Stimulated activated CD4-positive, alpha-beta T cell treated with anti-CD3 and anti-CD28 coated beads, Interleukin-4, amount 100 ng/mL, for 4 hours (primary cell): ENCODE data around the gene TLX3.

Experiments used
- DNase-seq, 2 experiments: peaks; one replicate each; pipeline ENCODE4 v3.0.0-alpha.2; 2020

Gene TLX3

DNA sequence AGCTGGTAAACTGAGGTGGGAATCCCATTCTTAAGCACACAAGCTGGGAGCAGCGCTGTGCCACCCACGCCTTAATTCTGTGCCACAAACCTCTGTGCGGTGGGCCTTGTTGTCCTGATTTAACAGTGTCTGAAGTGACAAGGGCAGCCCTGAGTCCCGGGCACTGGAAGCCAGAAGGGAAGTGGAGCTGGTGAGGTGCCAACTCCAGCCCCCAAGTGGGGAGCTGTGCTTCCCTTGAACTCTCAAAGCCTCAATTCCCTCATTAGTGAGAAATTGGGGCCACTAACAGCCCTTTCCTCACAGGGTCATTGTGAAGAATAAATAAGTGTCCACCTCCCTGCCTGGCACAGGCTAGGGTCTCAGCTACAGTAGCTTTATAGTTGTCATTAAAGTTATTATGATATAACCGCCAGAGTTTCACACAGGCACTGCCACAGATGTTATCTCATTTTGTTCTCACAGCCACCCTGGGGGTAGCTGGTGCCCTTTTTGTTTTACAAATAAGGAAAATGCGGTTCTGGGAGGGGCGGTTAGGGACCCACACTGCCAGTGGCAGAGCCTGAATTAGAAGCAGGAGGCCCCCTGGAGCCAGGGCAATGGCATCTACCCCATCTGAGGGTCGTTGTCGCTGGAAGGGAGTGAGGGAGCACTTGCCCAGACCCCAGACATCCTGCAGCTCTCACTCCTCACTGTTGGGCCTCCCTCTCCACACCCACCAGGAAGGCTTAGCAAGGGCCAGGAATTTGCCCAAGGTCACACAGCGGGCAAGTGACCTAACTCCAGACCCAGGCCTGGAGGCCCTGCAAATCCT lies 2.1 kb upstream of the TLX3 start:
- no peak for DNase-seq

DNA sequence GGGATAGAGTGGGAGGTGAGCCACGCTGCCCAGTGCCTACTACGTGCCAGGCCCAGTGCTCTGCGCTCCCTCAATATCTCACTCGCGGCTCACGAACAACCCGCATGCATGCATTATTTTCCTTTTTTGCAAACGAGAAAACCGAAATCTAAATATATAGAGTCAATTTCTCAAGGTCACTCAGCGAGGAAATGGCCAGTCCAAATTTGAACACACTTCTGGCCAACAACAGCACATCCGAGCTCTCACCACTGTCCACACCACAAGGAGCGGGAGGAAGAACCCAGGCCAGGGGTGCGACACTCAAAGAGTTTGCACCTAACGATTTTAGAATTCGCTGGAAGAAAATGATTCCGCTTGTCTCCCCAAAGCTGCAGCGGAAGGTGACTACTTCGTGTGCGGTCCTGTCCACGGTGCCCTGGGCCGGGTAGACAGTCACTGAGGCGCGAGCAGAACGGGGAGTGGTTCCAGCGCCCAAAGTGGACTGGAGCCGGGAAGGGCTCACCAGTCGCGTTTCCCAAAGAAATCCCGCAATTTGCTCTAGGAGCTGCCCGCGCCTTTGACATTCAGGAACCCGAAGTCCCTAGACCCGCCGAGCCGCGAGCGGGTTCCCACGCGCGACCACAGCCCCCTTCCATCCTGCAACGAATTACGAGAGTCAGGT lies 1.1 kb upstream of the TLX3 start:
- DNase-seq, result no peak

DNA sequence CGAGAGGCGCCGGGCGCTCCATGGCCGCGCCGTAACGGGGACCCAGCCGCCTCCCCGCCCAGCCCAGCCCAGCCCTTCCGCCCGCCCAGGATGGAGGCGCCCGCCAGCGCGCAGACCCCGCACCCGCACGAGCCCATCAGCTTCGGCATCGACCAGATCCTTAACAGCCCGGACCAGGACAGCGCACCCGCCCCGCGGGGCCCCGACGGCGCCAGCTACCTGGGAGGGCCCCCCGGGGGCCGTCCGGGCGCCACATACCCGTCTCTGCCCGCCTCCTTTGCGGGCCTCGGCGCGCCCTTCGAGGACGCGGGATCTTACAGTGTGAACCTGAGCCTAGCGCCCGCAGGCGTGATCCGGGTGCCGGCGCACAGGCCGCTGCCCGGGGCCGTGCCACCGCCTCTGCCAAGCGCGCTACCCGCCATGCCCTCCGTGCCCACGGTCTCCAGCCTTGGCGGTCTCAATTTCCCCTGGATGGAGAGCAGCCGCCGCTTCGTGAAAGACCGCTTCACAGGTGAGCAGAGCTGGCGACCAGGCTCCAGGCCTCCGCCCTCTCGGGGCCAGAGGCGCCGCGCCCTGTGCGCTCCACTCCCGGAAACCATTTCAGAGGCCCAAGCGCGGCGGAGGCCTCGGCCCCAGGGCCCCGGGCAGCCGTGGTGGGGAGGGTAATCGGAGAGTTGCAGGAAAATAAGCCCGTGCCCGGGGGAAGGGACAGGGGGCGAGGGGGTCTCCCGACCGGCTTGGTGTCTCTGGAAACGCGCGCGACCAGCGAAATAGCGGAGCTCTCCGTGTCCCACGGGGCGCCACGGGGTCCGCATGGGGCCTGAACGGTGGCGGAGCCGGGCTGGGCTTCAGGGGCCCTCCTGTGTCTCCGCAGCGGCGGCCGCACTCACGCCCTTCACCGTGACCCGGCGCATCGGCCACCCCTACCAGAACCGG lies 496 bp downstream of the TLX3 start:
- no peak for DNase-seq

DNA sequence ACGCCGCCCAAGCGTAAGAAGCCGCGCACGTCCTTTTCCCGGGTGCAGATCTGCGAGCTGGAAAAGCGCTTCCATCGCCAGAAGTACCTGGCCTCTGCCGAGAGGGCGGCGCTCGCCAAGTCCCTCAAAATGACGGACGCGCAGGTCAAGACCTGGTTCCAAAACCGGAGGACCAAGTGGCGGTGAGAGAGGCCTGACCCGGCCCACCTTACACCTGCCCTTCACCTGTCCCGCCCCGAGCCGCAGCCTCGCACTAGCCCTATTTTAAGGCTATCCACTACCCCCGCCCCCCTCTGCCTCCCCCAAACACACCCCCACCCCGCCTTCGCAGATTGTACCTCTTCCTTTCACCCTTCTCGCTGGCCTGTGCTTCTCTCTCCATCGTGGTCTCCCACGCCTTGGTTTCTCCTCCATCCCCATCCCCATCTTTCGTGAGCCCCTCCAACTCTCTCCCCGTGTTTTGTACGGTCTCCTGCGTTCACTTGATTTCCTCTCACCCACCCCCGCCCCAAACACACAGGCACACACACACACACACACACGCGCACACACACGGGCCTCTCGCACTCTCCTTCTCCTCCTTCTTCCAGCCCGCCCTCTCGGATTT lies 1.3 kb downstream of the TLX3 start:
- no peak for DNase-seq

DNA sequence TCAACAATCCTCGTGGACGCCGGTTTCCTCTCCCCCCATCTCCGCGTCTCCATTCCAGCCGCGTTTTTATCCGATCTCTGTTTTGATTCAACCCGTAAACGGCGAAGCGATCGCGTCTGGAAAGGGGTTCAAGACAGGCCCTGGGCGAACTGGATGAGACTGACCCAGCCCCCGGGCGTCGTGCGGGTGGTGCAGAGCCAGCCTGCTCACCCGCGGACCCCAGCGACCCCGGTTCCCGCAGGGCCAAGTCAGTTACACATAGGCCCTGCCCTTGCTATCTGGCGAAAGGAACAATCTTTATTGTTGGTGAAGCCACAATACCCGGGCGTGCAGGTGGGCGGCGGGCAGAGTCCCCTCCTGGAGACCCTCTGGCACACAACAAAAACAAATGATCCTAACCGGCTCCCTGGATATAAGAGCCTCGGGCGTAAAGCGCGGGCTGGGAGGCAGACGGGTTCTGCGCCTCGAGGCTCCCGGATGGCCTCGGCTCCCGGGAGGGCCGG lies 1.8 kb downstream of the TLX3 start:
- no peak for DNase-seq

DNA sequence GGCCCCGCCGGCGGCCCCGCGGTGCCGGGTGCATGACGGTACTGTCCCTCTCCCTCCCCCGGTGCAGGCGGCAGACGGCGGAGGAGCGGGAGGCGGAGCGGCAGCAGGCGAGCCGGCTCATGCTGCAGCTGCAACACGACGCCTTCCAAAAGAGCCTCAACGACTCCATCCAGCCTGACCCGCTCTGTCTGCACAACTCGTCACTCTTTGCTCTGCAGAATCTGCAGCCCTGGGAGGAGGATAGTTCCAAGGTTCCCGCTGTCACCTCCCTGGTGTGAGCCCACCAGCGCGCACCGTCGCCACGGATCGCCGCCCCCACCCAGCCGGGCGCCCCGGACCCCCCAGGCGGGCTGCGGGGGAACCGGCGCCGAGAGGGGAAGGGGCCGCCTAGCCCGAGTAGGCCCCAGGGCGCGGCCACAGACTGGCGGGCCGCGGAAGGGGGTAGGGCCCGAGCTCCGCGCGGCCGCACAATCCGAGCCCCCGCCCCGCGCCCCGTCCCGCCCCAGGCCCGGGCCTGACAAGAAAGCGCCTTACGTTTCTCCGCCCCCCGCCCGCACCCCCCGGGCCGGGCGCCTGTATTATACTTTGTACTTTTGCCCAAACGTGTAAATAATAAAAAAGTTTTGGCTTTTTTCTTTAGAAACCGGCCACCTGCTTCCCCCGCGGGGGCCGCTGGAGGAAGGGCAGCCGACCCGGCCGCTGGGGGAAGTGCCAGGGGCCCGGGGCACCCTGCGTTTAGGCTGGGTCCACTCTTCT lies 2.5 kb downstream of the TLX3 start:
- no peak for DNase-seq

DNA sequence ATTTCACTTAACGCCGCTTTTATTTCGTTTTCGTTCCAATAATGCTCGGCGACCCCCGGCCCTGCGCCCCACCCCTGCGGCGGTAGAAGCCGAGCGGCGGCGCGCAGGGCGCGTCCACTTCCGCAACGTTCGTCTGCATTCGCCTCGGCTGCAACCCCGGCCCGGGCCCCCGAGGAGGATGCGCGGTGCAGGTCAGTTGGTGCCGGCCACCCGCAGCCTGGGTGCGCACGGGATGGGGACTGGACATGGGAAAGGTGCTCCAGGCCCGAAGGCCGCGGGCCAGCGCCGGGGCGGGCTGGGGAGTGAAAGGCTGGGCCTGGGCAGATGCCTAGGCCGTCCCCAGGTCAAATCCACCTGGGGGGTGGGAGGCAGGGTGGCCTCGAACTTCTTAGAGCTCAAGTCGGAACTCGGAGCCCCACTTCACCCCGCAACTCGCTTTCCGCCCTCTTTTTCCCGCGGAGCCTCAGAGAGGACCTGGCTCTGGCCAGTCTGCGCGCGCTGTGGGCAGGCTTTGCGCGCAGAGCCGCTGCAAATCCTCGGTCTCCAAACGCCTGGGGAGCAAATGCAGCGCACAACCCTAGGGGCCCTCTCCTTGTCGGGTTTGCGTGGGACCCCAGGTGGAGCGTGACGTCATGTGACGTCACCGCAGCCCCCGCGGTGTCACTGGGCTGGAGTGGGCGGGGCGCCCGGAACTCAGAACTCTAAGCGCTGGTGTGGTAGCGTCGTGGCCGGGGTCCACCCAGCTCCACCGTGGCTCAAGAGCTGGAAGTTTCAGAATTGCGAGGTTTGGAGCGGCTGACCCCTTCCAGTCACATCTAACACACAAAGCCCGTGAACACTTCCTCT lies 3.3 kb downstream of the TLX3 start:
- no peak for DNase-seq

DNA sequence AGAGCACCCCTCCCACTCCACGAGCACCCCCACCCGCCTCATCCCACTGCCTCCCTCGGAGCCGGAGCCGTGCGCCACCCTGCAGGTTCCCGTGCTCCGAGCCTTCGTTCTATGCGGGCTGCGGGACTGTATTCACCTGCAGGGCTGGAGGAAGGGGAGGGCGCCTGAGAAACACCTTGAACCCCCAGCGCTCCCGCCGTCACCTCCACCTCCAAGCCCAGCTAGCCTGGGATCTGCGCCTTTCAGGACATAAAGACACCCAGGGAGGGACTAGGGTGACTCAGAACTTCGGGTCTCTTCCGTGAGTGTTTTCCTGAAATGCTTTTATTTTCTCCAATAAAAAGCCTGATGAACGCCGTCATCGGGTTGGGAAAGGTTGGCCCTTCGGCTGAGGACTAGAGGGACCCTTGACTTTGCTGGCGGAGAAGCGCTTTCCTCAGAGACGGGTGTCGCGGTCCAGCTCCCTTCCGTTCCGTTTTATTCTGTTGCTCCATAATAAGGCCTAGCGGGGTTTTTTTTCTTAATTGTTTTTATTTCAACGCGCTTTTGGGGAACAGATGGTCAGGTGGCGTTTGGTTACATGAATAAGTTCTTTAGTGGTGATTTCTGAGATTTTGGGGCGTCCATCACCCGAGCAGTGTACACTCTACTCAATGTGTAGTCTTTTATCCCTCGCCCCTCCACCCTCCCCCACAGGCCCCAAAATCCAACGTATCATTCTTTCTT lies 4.6 kb downstream of the TLX3 start:
- DNase-seq, result no peak

DNA sequence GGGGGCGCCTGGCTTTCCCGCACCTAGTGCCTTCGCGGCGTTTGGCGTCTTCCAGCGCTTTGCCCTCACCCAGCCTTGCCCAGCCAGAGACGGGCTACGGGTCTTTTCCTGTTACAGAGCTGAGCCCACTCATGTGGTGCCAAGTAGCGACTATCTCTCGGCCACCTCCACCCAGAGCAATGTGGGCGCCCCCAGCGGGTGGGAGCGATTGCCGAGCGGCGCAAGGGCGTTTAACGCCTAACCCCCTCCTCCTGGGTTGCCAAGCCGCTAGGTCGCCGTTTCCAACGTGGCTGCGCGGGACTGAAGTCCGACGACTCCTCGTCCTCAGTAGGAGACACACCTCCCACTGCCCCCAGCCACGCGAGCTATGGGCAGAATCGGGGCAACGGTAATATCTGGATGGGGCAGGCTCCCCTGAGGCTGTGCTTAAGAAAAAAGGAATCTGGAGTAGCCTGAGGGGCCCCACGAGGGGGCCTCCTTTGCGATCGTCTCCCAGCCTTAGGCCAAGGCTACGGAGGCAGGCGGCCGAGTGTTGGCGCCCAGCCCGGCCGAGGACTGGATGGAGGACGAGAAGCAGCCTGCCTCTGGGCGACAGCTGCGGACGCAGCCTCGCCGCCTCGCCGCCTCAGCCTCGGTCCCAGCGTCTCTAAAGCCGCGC lies 5.8 kb downstream of the TLX3 start:
- DNase-seq, result no peak

DNA sequence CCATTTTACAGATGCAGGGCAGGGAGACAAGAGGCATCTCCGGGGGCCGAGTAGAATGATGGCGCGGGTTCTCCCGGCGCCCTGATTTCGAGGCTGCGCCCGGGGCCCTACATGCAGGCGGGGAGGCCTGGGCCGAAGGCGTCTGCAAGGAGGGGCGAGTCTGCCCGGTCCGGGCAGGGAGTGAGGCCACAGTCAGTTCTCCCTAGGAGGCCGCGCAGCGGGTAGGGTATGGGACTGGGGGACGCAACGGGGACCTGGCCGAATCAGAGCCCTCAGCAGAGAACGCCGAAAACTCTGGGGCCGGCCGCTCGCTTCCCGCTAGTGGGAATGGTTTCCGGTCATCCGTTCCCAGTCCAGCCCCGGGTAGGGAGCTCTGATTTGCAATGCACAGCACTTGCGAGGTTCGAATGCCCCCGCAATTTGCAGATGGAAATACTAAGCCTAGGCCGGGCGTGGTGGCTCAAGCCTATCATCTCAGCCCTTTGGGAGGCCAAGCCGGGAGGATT lies 6.4 kb downstream of the TLX3 start:
- no peak for DNase-seq

DNA sequence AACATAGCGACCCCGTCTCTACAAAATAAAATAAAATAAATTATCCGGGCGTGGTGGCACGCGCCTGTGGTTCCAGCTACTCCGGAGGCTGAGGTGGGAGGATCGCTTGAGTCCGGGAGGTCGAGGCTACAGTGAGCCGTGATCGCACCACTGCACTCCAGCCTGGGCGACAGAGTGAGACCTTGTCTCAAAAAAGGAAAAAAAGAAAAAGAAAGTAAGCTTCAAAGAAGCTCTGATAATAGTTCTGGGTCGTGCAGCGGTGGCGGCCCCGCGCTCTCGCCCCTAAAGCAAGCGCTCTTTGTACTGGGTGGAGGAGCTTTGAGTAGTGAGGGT lies 6.8 kb downstream of the TLX3 start:
- no peak for DNase-seq

DNA sequence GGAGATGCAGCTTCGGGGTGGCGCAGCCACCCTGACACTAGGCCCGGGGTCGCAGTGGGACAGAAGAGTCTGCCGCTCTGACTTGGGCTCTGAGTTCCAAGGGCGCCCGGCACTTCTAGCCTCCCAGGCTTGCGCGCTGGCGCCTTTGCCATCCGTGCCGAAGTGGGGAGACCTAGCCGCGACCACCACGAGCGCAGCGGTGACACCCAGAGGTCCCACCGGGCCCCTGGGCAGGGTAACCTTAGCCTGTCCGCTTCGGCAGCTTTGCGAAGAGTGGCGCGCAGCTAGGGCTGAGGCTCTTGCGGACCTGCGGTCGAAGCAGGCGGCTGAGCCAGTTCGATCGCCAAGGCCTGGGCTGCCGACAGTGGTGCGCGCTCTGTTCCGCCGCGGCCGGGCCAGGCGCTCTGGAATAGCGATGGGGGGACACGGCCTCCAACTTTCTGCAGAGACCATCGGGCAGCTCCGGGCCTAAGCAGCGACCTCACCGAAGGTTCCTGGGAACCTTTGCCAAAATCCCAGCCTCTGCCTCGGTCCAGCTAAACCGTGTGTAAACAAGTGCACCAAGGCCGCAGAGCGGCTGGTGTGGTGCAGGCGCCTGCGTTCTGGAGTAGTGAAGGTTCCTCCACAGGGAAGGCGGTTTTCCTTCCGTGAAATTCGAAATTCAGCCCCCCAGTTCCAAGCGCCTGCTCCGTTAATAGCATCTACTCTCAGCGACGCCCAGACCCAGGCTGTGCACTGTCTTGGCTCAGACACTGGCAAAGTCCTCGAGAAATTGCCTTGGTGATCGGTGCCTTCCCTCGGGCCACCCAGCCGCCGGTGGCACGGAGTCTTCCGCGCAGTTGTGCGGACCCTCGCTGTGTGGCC lies 7.4 kb downstream of the TLX3 start:
- no peak for DNase-seq

DNA sequence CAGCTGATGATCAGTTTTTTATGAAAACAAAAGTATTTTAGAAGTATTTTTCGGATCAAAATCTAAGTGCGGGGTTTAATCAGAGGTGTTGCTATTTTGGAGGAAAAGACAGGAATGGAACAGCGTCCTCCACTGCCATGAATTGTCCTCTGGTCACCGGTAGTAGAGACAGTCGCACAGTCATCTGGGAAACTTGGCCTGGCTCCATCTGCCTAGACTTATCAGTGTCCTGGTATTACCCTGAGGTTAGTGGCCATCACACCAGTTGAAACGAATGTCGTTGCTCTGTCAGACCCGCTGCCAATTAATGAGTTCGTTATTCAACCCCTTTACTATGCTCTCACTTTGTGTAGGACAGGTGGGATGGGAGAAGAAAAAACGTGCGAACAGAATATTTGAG lies 8.2 kb downstream of the TLX3 start:
- no peak for DNase-seq

DNA sequence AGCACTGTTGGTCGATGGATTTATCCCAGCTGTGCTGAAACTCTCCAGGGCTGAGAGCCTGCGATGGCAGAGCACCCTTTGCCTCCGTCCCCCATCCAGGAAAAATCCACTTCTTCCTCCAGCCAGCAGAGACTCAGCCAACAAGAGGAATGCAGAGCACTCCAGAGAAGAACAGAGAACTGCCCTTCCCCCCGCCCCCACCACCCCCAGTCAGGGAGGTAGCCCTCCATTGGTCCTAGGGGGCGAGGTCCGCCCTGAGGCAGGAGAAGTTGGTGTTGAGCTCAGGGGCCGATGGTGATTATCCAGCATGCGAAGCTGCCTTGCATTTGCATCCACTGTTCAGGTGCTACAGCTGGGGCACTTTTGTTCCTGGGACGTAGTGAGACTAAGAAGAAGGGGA lies 9.0 kb downstream of the TLX3 start:
- no peak for DNase-seq

DNA sequence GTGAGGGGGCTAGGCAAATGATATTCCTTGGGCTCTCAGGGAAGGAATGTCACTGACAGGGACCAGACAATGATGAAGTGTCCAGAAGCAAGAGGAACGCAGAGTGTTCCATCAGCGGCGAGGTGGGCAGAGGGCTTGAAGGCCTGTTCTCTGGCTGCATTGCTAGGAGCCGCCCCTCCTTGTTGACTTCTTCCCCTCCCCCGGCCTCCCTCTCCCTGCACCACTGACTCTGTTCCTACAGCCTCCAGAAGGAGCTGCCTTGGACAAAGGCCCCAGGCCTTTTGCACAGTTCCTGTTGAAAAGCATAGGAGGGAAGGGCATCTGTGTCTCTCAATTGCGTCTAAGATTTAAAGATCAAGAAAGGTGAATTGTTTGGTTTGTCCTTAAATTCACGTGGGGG lies 12.4 kb downstream of the TLX3 start:
- DNase-seq, result no peak

DNA sequence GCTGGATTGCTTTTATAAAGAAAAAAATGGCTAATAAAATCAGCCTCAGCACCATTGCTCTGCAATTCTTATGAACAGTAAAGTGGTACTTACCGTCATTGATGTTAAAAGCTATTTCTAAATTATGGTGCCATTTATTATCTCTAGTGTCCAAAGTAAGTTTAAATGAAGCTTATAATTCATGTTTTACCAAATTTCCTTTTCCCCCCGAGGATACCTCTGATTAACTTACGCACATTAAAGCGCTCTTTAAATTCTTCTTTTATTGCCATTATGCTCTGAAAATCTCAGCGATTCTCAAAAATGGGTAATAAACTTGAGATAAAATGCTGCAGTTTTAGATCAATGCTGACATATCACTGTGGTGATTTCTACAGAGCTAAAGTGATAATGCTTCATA lies 13.5 kb downstream of the TLX3 start:
- no peak for DNase-seq

DNA sequence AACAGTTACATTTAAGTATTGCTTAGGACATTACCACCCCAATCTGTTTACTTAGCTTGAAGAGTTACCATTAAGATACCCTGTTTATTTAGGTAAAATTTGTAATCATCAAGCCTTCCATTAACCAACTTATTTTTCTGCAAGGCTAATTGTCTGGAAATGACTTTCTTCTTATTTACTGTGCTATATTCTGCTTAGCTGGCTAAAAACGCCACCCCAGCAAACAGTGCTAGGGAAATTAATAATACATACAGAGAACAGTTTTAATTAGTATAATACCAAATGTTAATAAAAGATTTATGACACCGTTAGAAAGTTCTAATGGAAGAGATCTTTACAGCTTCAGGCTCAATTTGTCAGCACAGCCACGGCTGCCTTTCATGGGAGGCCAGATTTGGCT lies 14.0 kb downstream of the TLX3 start:
- DNase-seq, result no peak

DNA sequence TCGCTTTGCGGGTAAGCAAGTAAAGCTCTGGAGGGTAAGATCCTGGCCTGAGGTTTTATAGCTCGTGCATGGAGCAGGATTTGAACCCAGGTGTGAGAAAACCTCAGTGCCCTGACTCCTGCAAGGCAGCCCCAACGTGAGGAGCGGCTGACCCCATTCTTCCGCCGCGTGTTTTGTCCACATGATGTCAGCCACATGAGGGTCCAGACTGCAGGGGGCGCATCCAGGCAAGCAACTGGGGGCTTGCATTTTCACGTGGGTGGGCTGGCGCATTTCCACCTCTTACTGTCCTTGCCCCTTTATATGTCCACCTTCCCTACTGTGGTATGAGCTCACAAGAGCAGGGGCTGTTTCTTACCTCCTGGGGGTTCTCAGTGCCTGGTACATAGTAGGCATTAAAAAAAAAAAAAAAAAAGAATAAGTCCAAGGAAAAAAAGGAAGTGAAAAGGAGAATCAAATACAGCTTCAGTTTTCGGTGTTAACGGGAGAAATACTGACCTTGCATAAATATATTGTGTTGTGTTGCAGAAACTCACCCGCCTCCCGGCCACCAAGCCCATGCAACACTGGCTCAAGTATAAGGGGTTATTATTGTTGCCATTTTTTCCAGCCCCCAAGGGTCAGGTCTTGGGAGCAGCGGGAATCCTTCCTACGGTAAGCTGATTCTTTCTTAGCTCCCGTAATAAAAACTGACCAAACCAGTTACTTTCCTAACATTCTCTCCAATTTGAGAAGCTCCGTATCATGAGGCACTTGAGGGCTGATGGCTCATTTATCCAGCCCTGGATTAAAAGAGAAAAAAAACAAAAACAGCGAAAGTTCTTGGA lies 15.0 kb downstream of the TLX3 start:
- no peak for DNase-seq
